ENCODE data around the gene CDK14. TPM values are rescaled to one million over a fixed set of nuclear protein-coding genes. Genes with fewer than 3 reads are reported as not detected.

The CDK14 gene
- polyA plus RNA-seq, 3 donors = 1.7 to 2.5 (median 2.1) TPM

GRCh38 chr7:91005841-91006240 lies 409.7 kb downstream of the CDK14 start:
- Histone ChIP-seq H4K20me1 (ENCODE audit: insufficient read depth, low read length) (no peaks in the 10 kb centered on the region), H3K36me3 (replicated peaks in 1 of 2; ENCODE audit: control insufficient read depth in 1 of 2, insufficient read depth in 2 of 2, low read length in 2 of 2) (no peaks in the 10 kb centered on the region), H3K4me2 (replicated peaks; ENCODE audit: extremely low read depth, low read length, poor library complexity, severe bottlenecking) (no peak overlapping the region), H3K27ac (ENCODE audit: low read depth in 1 of 2, low read length in 2 of 2) (no peak overlapping the region), H3K4me1 (ENCODE audit: control insufficient read depth in 1 of 2, insufficient read depth in 2 of 2, low read length in 2 of 2) (no peaks in the 10 kb centered on the region), H3K9ac (ENCODE audit: insufficient read depth, low read length, poor library complexity, severe bottlenecking) (no peak overlapping the region), H3K79me2 (ENCODE audit: insufficient read depth, low read length) (no peaks in the 10 kb centered on the region), H3K27me3 (ENCODE audit: control insufficient read depth in 2 of 2, insufficient read depth in 2 of 2, low read length in 2 of 2) (no peaks in the 10 kb centered on the region), H2AFZ (ENCODE audit: insufficient read depth, low read depth, low read length, poor library complexity, severe bottlenecking) (no peak overlapping the region), H3K4me3 (replicated peaks in 1 of 3; ENCODE audit: low read depth in 2 of 3, low read length in 3 of 3) (no peak overlapping the region), H3K9me3 (replicated peaks in 1 of 2; ENCODE audit: control insufficient read depth in 1 of 2, insufficient read depth in 1 of 2, low read length in 2 of 2) (no peaks in the 10 kb centered on the region)
- Mint-ChIP-seq H3K27ac (no peak overlapping the region), H3K27me3 (ENCODE audit: low read depth in 3 of 3) (no peaks in the 10 kb centered on the region), H3K4me3 (no peak overlapping the region), H3K4me1 (no peaks in the 10 kb centered on the region), H3K36me3 (peaks cover 2 to 4% of the 10 kb centered on the region in 2 donors), H3K9me3 (peaks cover 0 to 5% (median 2%) of the 10 kb centered on the region in 7 donors)
- DNase-seq = no peak
- TF ChIP-seq CTCF (IDR thresholded peaks at IDR 0.05) = no peak
- intact Hi-C loops (cut with micrococcal nuclease) = no loop called here
- 98% methylated on average over 5 of the region's 9 CpGs for WGBS (ENCODE audit: insufficient coverage)

- Histone ChIP-seq H3K27ac (ENCODE audit: low read depth in 1 of 2, low read length in 2 of 2) (no peak overlapping the region), H3K4me1 (ENCODE audit: control insufficient read depth in 1 of 2, insufficient read depth in 2 of 2, low read length in 2 of 2) (no peaks in the 10 kb centered on the region), H2AFZ (ENCODE audit: insufficient read depth, low read depth, low read length, poor library complexity, severe bottlenecking) (no peak overlapping the region), H4K20me1 (ENCODE audit: insufficient read depth, low read length) (no peaks in the 10 kb centered on the region), H3K36me3 (replicated peaks in 1 of 2; ENCODE audit: control insufficient read depth in 1 of 2, insufficient read depth in 2 of 2, low read length in 2 of 2) (no peaks in the 10 kb centered on the region), H3K27me3 (ENCODE audit: control insufficient read depth in 2 of 2, insufficient read depth in 2 of 2, low read length in 2 of 2) (no peaks in the 10 kb centered on the region), H3K4me2 (replicated peaks; ENCODE audit: extremely low read depth, low read length, poor library complexity, severe bottlenecking) (no peak overlapping the region), H3K4me3 (replicated peaks in 1 of 3; ENCODE audit: low read depth in 2 of 3, low read length in 3 of 3) (no peak overlapping the region), H3K79me2 (ENCODE audit: insufficient read depth, low read length) (no peaks in the 10 kb centered on the region), H3K9ac (ENCODE audit: insufficient read depth, low read length, poor library complexity, severe bottlenecking) (no peak overlapping the region), H3K9me3 (replicated peaks in 1 of 2; ENCODE audit: control insufficient read depth in 1 of 2, insufficient read depth in 1 of 2, low read length in 2 of 2) (no peaks in the 10 kb centered on the region)
- intact Hi-C loops (cut with micrococcal nuclease) = no loop called here
- no CpG with 5 or more reads among the region's 1 CpG for WGBS (ENCODE audit: insufficient coverage)
- peaks cover 2 to 4% of the 10 kb centered on the region in 2 donors for H3K36me3 Mint-ChIP-seq
- DNase-seq = no peak
- H3K27ac Mint-ChIP-seq = no peak overlapping the region
- no peak overlapping the region for H3K4me3 Mint-ChIP-seq
- H3K4me1 Mint-ChIP-seq = no peaks in the 10 kb centered on the region
- no peak for TF ChIP-seq CTCF (IDR thresholded peaks at IDR 0.05)
- no peaks in the 10 kb centered on the region for H3K27me3 Mint-ChIP-seq (ENCODE audit: low read depth in 3 of 3)
- peaks cover 0 to 5% (median 2%) of the 10 kb centered on the region in 7 donors for H3K9me3 Mint-ChIP-seq
Measured at GRCh38 chr7:91007371-91007770, 411.2 kb downstream of the CDK14 start.
